MCF 10A (cell line): Measurements from ENCODE around the gene PIM3. TPM values are rescaled to one million over a fixed set of nuclear protein-coding genes. Genes with fewer than 3 reads are reported as not detected.

Source experiments
- BruUV-seq: library from RNA; stranded (reverse); fragments of 400-500 nt; replicated peaks from 2 replicates; lab custom pipeline; 2021; lab: Mats Ljungman, UMichigan
- CTCF ChIA-PET: fragments of 300-600 bp; sonication (Branson Sonifier 250); formaldehyde crosslinking; extraction: SDS; loops from one replicate; lab custom pipeline; 2021; ENCODE audit warnings: antibody characterized with exemption, inconsistent platforms; lab: Yijun Ruan, JAX
- POLR2A ChIA-PET: fragments of 300-600, 350-650 bp; sonication (Branson Sonifier 250); formaldehyde crosslinking; extraction: SDS; loops from one replicate; lab custom pipeline; 2020; ENCODE audit warnings: antibody characterized with exemption, inconsistent platforms; lab: Yijun Ruan, JAX
- DNase-seq: peaks from one replicate; pipeline ENCODE4 v3.0.0-alpha.2; 2018; ENCODE audit not compliant: unreplicated experiment
- H3K27ac Mint-ChIP-seq: one replicate; pipeline ENCODE4 v1.8.0; 2022; ENCODE audit warnings: mild to moderate bottlenecking, low read depth, mixed read lengths; ENCODE audit not compliant: unreplicated experiment
- H3K27me3 Mint-ChIP-seq: one replicate; pipeline ENCODE4 v1.8.0; 2022; ENCODE audit warnings: mixed read lengths; ENCODE audit not compliant: insufficient read depth, unreplicated experiment
- H3K36me3 Mint-ChIP-seq: one replicate; pipeline ENCODE4 v1.8.0; 2022; ENCODE audit warnings: mild to moderate bottlenecking, moderate library complexity, mixed read lengths; ENCODE audit not compliant: insufficient read depth, unreplicated experiment
- H3K4me1 Mint-ChIP-seq: one replicate; pipeline ENCODE4 v1.8.0; 2022; ENCODE audit warnings: mixed read lengths; ENCODE audit not compliant: insufficient read depth, unreplicated experiment
- H3K4me3 Mint-ChIP-seq: one replicate; pipeline ENCODE4 v1.8.0; 2022; ENCODE audit warnings: mild to moderate bottlenecking, moderate library complexity, mixed read lengths; ENCODE audit not compliant: unreplicated experiment
- H3K9me3 Mint-ChIP-seq: one replicate; pipeline ENCODE4 v1.8.0; 2022; ENCODE audit warnings: mixed read lengths; ENCODE audit not compliant: unreplicated experiment
- CTCF ChIP-seq: fragments of 200-600 bp; IDR thresholded peaks from one replicate; pipeline ENCODE4 v1.8.0; 2022; ENCODE audit warnings: antibody characterized with exemption, mild to moderate bottlenecking; ENCODE audit not compliant: unreplicated experiment
- intact Hi-C: fragments of 100-400 bp; cut with micrococcal nuclease; formaldehyde crosslinking; loops from 2 replicates; pipeline ENCODE4 v1.14.1; 2022
- total RNA-seq: library from RNA; stranded (reverse); gene quantifications from 2 replicates; pipeline ENCODE4 v1.2.3, GENCODE V29; 2022

The PIM3 gene
- total RNA-seq, 1 experiment from 2014 or later: 56.3 TPM

- no peak for TF ChIP-seq CTCF
- Mint-ChIP-seq H3K36me3 (peaks cover 13% of the 10 kb centered on the region), H3K27me3 (no peaks in the 10 kb centered on the region), H3K4me1 (no peaks in the 10 kb centered on the region), H3K4me3 (no peak overlapping the region), H3K27ac (no peak overlapping the region), H3K9me3 (no peaks in the 10 kb centered on the region)
- BruUV-seq: no TSS peak
- ChIA-PET POLR2A (no interaction called here), CTCF (interaction anchor here (1.6 kb wide), 1 partner anchor 108 kb away, joined by 5 read pairs; no protein-coding TSS in a partner anchor)
- intact Hi-C loops: no loop called here
- DNase-seq: no peak
These were observed 38.9 kb upstream of the PIM3 start for GRCh38 chr22:49921508-49922278.

GRCh38 chr22:49922484-49922883, 38.1 kb upstream of the PIM3 start:
- CTCF ChIA-PET: no interaction called here
- intact Hi-C loops: no loop called here
- peaks cover 13% of the 10 kb centered on the region for H3K36me3 Mint-ChIP-seq

GRCh38 chr22:49922926-49923325, 37.6 kb upstream of the PIM3 start:
- CTCF ChIA-PET: interaction anchor here (0.6 kb wide), 1 partner anchor 110 kb away, joined by 3 read pairs; no protein-coding TSS in a partner anchor
- intact Hi-C loops: no loop called here
- no peak overlapping the region for H3K27ac Mint-ChIP-seq

More at GRCh38 chr22:49922484-49922883, 38.1 kb upstream of the PIM3 start:
- POLR2A ChIA-PET: no interaction called here
- Mint-ChIP-seq H3K4me3 (no peak overlapping the region), H3K27me3 (no peaks in the 10 kb centered on the region), H3K9me3 (no peaks in the 10 kb centered on the region), H3K27ac (no peak overlapping the region), H3K4me1 (no peaks in the 10 kb centered on the region)
- no TSS peak for BruUV-seq
- TF ChIP-seq CTCF: no peak
- DNase-seq: no peak

More at GRCh38 chr22:49922926-49923325, 37.6 kb upstream of the PIM3 start:
- no peak for TF ChIP-seq CTCF
- no peaks in the 10 kb centered on the region for H3K27me3 Mint-ChIP-seq
- POLR2A ChIA-PET: no interaction called here
- H3K36me3 Mint-ChIP-seq: peaks cover 13% of the 10 kb centered on the region
- DNase-seq: no peak
- H3K4me3 Mint-ChIP-seq: no peak overlapping the region
- no peaks in the 10 kb centered on the region for H3K4me1 Mint-ChIP-seq
- no TSS peak for BruUV-seq
- no peaks in the 10 kb centered on the region for H3K9me3 Mint-ChIP-seq
